ENCODE measurements around the gene ALPI. TPM values are rescaled to one million over a fixed set of nuclear protein-coding genes. Genes with fewer than 3 reads are reported as not detected.

ALPI gene
- total RNA-seq, 1 donor from 2014 or later = not detected

DNA sequence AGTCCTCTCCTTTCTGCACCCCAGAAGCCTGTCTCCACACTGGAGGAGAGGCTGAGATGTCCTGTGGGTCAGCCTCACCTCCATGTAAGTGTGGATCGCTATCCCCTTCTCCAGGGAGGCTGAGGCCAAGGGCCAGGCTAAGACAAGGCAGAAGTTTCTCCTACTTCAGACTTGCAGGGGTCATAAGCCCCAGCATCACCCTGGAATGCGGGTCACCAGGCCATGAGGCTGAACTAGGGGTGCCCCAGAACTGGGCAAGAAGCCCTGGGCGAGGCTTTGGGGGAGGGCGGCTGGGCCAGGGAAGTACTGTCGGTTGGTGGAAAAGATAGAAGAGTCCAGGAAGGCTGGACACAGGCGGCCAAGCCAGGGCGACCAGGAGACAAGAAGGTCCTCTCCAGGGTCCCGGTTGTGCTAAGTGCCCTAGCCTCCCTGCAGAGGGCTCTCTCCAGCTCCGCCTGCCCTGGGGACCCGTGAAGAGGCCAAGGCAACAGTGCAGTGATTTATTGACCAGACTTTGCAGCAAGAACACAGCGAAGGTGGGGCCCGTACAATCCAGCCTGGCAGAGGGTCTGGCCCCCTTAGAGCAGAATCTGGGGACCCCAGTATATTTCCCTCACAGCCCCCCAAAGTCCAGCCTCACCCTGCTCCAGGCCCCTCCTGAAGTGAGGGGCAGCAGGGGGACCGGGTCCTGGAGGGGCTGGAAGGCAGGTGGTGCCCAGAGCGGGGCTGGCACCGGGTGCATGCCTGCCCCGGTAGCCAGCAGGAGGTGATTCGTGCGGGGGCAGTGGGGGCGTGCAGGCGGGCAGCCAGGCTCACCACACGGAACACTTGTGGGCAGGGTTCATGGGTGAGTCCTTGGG is 23.6 kb downstream of the ALPI start:
- Mint-ChIP-seq H3K9me3 (ENCODE audit: unreplicated experiment) (peaks cover 2% of the 10 kb centered on the region), H3K4me1 (ENCODE audit: low read depth, unreplicated experiment) (no peaks in the 10 kb centered on the region), H3K4me3 (ENCODE audit: unreplicated experiment) (no peak overlapping the region), H3K36me3 (ENCODE audit: unreplicated experiment) (no peaks in the 10 kb centered on the region), H3K27me3 (ENCODE audit: unreplicated experiment) (peaks cover 18% of the 10 kb centered on the region), H3K27ac (ENCODE audit: unreplicated experiment) (no peak overlapping the region)
- no peak for TF ChIP-seq CTCF (IDR thresholded peaks at IDR 0.05; ENCODE audit: partially characterized antibody, unreplicated experiment)
- peak; percentile 14 for DNase-seq

DNA sequence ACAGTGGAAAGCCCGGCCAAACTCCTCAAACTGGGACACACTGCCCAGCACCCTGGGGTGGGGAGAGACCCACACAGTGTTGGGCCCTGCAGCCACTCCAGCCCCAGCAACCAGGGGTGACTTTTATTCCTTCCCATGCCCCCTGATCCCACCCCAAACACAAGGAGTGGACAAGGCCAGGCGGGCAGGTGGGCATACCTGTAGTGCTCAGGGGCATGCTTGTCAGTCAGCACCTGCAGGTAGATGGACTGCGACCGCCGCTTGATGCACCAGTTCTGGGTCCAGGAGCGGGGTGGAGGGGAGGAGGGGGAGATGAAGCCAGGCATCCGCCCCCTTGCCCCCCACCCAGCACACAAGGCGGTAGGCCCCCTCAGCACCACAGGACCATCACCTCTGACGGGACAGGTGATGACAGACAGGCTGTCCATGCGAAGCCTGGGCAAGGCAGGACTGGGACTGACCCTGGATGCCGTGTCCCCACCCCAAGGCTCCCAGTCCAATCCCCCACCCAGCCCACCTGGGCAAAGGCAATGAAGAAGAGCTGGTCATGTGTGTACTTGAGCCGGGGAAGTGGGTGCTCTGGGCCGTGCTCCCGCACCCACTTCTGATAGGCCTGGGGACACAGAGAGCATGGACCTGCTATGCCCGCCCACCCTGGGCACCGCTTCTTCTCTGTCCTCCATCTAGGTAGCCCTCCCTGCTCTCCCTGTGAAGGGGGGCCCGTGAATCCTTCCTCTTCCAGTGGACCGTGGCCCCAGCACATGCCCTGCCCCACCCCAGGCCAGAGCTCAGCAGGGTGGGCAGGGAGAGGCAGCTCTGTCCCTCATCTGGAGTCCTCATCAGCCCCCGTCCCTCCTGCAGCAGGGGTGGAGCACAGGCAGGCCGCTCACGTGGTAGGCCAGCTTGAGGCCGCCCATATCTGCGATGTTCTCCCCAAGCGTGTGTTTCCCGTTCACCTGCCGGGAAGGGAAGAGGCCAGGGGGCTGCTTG is 24.5 kb downstream of the ALPI start:
- DNase-seq = no peak
- Mint-ChIP-seq H3K4me1 (ENCODE audit: low read depth, unreplicated experiment) (no peaks in the 10 kb centered on the region), H3K36me3 (ENCODE audit: unreplicated experiment) (no peaks in the 10 kb centered on the region), H3K9me3 (ENCODE audit: unreplicated experiment) (peaks cover 5% of the 10 kb centered on the region), H3K27ac (ENCODE audit: unreplicated experiment) (no peak overlapping the region), H3K4me3 (ENCODE audit: unreplicated experiment) (no peak overlapping the region), H3K27me3 (ENCODE audit: unreplicated experiment) (peaks cover 26% of the 10 kb centered on the region)
- TF ChIP-seq CTCF (IDR thresholded peaks at IDR 0.05; ENCODE audit: partially characterized antibody, unreplicated experiment) = no peak

- DNase-seq = no peak
- H3K4me1 Mint-ChIP-seq (ENCODE audit: low read depth, unreplicated experiment) = no peaks in the 10 kb centered on the region
- no peak for TF ChIP-seq CTCF (IDR thresholded peaks at IDR 0.05; ENCODE audit: partially characterized antibody, unreplicated experiment)
- H3K4me3 Mint-ChIP-seq (ENCODE audit: unreplicated experiment) = no peak overlapping the region
- H3K9me3 Mint-ChIP-seq (ENCODE audit: unreplicated experiment) = peaks cover 5% of the 10 kb centered on the region
- no peak overlapping the region for H3K27ac Mint-ChIP-seq (ENCODE audit: unreplicated experiment)
- no peaks in the 10 kb centered on the region for H3K36me3 Mint-ChIP-seq (ENCODE audit: unreplicated experiment)
- H3K27me3 Mint-ChIP-seq (ENCODE audit: unreplicated experiment) = peaks cover 26% of the 10 kb centered on the region
These were observed 25.6 kb downstream of the ALPI start for GRCh38 chr2:232481322-232482140.

DNA sequence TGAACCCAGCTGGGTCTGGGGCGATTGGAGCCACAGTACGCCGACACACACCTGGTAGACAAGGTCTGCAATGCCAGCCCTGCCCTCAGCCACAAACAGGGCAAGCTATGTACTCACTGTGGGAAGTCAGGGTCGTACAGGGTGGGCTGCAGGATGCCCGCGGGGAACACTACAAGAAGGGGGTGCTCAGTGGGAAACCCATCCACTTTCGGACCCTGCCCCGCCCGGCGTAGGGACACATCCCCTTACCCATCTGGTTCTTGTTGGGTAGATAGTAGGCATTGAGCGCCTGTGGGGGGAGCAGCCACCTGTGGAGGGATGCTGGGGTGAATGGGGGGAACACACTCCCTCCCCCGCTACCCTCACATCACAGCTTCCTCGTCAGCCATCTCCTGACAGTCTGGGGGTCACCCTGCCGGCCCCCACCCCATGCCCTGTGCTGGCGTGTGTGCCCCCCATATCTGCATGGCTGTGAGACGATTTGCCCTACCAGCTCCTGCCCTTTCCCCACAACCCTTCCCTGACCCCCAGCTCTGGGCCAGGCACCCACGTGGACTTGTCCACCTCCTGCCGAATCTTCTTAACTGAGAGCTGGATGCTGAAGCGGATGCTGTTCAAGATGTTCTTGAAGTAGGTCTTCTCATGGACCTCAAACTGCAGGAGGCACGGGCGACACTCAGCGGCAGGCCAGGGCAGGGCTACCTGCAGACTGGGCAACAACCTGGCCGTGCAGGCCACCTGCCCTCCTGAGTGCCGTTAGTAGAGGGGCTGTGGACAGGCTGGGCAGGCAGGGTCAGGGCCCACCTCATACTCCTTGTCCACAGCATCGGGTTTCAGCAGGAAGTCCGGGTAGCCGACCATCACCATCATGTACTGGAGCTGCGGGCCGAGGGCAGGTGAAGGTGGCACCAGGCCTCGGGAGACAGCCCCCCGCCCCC is 26.6 kb downstream of the ALPI start:
- Mint-ChIP-seq H3K36me3 (ENCODE audit: unreplicated experiment) (no peaks in the 10 kb centered on the region), H3K9me3 (ENCODE audit: unreplicated experiment) (peaks cover 5% of the 10 kb centered on the region), H3K27ac (ENCODE audit: unreplicated experiment) (no peak overlapping the region), H3K4me1 (ENCODE audit: low read depth, unreplicated experiment) (no peaks in the 10 kb centered on the region), H3K27me3 (ENCODE audit: unreplicated experiment) (peaks cover 24% of the 10 kb centered on the region), H3K4me3 (ENCODE audit: unreplicated experiment) (no peak overlapping the region)
- no peak for TF ChIP-seq CTCF (IDR thresholded peaks at IDR 0.05; ENCODE audit: partially characterized antibody, unreplicated experiment)
- no peak for DNase-seq

Measured in glutamatergic neuron (in vitro differentiated cells).